Left kidney (tissue), 2 donors: ENCODE measurements around the gene RAB17. TPM values are rescaled to one million over a fixed set of nuclear protein-coding genes. Genes with fewer than 3 reads are reported as not detected.
"Not testable (repeated sequence)": the region's sequence is repeated elsewhere in the genome, so short reads cannot be mapped to it uniquely, and the experiment has no call there.

ENCODE experiments used
- DNase-seq: peaks from one replicate; pipeline ENCODE4 v3.0.0-alpha.2; 2013
- polyA plus RNA-seq: library from polyadenylated mRNA; unstranded; fragments of 120-200 nt; gene quantifications from one replicate; pipeline ENCODE4 v1.2.1, GENCODE V29; 2013; ENCODE audit not compliant: insufficient read length

RAB17 gene
- polyA plus RNA-seq, 1 donor, result 13.2 TPM

DNA sequence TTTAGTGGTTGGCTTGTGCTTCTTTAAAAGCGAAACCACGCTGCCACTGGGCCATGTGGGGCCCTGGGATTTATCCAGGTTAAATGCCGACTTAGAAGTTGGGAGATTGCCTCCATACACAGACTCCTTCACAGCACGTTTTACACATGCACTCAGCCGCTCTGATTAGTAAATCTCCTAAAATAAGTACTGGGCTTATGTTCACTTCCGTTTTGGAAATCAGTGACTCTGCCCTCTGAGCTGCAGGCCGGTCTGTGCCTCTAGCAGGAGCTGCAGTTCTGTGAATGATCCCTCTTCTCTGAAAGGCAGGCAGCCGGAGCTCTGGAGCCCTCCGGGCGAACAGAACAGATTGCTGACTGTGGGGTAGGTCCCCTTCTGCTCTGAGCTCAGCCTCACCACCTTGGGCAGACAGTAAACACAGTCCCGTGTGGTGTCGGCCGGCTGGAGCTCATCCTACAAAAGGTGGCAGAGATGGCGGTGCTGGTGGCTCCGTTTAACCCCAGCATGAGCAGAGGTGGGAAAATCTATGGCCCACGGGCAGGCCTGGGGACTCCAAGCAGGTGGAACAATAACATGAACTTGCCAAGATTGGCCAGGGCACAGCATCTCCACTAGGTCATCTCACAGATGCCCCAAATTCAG, 9.8 kb upstream of the RAB17 start:
- peak; percentile 35 for DNase-seq

DNA sequence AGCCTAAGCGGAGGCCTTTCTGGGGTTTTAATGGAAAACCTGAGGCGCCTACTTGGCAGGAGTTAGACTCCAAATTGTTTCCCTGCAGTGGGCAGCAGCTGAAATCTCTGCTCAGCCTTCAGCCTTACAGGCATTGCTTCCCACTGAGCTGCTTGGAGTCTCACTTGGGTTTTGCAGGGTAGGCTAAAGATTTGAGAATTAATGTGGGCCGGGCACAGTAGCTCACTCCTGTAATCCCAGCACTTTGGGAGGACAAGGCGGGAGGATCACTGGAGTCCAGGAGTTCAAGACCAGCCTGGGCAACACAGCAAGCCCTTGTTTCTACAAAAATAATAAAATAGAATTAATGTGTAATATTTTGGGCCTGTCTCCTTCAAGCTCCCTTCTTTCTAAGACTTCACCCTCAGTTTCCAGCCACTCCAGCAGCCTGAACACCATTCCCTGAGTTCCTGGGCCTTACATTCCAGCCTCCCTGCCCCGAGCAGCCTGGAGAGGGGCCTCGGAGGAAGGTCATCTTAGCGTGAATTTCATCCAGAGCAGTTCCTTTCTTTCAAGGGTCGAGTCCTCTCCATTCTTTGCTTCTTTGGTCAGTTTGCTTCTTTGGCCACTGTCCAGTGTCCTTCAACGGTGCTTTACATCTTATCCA, 9.1 kb upstream of the RAB17 start:
- DNase-seq, result no peak

DNA sequence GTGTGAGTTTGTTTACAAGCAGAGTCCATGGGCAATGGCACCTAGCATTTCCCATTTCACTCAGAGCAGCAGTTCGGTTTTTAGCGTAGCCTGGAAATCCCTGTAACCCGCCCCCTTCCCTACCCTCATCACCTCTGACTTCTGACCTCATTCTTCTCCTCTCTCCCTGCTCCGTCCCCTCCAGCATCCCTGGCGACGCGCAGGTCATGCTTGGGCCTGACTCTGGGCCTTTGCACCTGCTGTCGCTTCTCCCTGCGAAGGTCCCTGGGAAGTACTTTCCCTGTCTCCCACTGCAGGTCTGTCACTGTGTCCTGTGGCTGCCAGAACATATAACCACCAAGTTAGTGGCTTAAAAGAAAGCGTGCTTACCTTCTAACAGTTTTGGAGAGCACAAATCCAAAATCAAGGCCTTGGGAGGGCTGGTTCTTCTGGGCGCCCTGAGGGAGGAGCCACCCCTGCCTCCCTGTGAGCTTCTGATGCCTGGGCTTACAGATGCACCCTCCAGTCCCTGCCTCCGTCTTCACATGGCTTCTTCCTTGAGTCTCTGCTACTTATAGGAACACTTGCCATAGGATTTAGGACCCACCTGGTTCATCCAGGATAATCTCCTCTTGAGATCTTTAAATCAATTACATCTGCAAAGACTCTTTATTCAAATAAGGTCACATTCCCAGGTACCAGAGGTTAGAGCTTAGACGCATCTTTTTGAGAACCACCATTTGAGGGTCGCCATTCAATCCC, 8.1 kb upstream of the RAB17 start:
- no peak for DNase-seq

DNA sequence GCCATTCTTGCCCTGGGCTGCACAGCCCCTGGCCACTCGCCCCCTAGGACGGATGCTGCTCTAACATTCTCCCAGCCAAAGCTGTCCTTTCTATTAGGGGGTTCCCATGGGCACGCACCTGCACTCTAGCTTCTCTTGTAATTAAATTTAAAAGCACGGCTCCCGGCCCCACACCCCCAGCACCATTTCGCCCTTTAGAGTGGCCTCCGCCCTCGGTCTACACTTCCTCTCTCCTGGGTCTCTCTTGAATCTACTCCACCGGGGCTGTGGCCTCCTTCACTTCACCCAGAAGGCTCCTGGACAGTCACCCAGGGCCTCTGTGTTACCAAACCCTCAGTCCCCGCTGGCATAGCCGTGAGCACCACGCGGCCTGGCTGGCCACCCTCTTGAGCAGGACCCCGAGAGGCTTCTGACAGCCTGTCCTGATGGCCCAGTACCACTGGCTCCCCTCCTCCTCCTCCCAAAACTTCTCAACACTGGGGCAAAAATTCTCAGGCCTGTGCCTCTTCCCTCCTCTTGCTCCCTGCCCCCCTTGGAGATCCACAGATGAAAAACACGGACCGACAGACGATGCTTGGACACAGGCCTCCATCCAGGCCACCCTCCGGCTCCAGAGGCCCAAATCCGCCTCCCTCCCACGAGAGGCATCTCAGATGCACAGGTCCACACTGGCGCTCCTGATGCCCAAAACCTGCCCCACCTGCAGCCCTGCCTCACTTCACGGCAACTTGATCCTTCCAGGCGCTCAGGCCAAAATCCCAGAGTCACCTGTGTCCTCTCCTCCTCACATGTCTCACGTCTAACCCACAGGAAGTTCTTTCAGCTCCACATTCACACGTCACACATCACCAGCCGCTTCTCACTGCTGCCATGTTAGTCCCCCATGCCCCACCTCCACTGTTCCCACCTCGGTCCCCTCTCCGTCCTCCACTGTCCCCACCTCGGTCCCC, 6.9 kb upstream of the RAB17 start:
- DNase-seq, result no peak

DNA sequence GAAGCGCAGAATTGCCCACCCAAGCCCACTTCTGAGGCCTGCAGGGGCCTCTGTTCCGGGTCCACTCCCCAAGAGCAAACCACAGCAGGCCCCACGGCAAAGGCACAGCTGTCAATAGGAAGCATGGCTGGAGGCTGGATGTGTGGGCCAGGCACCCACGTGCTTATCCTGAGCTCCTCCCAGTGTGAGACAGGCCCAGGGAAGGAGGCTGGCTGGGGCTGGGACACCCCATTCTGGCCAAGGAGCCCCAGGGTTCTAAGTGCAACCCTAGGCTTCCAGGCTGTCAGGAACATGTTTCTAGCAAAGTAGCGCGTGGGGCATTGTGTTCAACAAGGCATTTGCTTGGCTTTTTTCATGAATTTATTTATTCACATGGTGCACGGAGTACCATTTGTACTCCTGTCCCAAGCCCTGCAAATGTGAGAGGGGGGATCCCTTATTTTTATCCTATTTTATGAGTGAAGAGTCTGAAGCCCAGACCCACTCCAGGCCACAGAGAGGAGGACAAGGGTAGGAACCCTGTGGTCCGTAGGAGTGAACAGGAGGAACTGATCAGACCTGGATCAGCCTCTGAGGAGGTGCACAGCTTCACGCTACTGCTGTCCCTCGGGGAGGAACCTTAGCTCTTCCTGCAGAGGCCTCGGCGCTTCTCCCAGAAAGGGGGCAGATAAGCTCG, 6.1 kb upstream of the RAB17 start:
- DNase-seq, result no peak

DNA sequence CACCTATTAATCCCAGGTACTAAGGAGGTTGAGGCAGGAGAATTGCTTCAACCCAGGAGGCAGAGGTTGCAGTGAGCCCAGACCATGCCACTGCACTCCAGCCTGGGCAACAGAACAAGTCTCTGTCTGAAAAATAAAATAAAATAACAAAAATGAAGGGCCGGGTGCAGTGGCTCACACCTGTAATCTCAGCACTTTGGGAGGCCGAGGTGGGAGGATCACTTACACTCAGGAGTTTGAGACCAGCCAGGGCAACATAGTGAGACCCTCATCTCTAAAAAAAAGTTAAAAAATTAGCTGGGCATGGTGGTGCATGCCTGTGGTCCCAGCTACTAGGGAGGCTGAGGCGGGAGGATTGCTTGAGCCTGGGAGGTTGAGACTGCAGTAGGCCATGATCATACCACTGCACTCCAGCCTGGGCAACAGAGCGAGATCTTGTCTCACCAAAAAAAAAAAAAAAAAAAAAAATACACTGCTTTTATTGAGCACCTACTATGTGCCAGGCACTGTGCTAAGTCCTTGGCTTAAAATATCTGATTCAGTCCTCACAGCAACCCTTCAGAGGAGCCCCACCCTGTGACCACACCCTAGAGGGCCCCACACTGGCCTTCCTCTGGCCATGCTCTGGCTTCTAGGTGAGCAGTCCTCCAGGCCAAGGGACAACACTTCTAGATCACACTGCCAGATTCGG, 5.4 kb upstream of the RAB17 start:
- not testable (repeated sequence) for DNase-seq

DNA sequence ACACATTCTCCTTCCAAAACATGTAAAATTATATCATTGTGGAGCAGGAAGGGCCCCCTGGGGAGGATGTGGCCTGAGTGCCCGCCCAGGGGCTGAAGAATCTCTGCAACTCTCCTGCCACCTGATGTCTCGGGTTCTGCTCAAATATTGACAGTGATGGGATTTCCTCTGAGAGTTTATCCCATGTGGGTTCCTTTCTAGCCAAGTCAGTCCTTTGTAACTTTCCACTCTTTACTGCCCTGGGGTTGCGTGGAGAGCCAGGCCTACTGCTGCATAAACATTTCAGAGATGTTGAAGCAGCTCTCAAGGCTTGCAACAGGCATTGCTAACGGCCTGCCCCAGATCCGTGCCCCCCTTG, 4.0 kb upstream of the RAB17 start:
- DNase-seq, result no peak

DNA sequence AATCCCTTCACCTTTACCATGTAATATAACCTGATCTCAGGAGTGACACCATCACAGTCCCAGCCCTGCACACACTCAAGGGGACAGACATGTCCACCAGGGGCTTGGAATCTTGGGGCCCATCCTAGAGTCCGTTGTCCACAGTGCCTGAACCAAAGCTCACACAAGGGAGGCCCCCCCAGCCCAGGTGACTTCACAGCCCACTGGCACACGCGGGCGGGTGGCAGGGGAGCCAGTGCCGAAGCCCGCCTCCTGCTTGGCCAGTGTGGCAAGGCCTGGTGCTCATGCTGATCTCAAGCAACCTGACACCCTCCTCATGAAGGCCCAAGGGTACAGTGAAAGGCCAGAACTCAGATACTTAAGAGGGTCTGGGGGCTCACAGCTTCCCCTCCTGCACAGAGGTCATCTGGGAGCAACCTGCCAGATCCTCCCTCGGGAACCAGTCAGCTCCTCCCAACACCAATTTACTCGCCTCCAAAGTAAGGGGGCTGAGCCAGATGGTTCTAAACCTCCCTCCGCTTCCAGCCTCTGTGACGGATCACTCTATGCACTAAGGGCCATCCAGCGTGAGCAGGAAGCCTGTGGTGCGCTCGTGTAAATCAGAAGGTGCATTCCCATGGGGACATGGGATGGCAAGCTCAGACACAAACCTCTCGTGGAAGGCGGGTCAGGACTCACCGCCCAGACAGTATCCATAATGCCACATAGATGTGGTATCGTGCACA, 3.2 kb upstream of the RAB17 start:
- no peak for DNase-seq

DNA sequence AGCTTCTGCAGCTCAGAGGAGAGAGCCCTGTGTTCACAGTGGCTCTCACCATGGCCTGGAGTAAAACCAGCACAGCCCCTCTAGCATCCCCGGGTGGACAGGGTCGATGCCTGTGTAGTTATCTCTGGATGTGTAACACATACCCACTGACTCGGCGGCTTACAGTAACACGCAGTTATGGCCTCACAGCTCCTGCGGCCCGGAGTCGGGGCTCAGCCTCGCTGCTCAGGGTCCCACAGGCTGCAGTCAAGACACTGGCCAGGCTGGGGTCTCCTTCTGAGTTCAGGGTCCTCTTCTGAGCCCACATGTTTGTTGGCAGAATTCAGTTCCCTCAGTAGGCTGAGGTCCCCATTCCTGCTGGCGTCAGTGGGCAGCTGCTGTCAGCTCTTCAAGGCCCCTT, 2.5 kb upstream of the RAB17 start:
- DNase-seq, result no peak

DNA sequence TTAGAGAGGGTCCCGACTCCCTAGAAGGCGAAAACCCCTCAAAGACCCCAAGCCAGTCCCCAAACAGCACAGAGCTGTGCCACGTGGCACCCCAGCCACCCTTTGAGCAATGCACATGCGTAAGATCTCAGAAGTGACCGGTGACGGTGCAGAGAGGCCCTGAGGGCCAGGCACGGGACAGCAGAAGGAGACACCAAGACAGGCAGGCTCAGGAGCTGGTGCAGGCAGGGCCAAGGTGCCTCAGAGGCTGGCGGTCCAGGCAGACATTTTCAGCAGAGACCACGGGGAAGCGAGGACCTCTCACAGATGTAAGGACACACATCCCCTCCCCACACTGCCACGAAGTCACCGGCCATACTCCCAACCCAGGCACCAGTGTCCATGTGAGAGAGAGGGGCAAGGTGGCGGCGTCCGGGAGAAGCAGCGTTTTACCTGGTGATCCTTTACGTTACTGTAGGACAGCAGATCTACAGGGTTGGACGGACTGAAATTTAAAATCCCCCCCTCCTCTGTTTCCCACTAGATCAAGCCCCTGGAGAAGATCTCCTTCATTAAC, 2.0 kb upstream of the RAB17 start:
- DNase-seq, result no peak

DNA sequence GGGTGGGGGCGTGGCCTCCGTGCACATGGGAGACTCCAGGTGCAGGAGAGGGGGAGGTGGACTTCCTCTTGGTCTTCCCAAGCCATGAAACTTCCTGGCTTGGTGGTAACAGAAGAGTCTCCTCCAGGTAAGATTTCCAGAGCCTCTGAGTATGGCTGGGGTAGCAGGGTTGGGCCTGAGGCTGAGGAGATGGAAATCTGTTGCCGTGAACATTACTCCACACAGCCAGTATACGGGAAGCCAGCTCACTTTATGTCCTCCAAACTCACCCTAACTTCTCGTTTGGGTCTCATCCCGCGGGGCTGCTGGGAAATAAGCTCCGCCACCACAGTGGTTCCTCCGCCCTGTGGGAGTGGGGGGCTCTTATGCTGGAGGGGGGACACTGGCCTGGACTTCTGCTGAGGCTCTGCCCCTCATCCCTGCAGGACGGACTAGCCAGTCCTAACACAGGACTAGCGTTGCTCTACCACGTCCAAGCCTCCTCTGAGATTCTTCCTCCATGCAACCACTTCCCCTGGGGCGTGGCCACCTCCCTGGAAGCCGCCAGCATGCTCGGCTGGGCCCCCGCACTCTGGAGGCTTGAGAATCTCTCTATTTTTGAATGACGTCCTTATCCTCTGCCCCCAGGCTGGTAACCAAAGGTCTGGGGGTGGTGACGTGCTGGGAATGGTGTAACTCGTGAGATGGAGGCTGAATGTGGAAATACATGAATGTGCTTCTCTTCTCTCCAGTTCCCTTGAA, 777 bp upstream of the RAB17 start:
- no peak for DNase-seq

DNA sequence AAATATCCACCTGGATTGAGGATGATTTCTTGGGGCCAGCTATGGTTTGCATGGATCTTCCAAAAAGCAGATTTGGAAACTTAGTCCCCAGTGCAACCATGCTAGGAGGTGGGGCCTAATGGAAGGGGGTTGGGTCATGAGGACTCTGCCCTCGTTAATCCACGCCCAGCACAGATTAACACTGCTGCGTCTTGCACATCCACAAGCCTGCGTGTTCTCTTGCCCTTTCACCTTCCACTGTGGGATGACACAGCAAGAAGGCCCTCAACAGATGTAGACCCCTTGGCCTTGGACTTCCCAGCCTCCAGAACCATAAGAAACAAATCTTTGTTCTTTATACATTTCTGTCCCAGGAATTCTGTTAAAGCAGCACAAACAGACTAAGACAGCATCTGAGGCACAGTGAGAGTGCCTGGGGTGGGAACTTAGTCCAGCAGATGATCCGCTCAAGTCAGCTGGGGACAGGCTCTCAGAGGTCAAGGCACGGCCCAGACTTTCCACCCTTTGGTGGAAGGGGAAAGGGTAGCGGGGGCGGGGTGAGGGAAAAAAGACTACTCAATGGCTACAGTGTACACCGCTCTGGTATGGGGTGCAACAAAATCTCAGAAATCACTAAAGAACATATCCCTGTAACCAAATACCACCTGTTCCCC, 2.4 kb downstream of the RAB17 start:
- no peak for DNase-seq

DNA sequence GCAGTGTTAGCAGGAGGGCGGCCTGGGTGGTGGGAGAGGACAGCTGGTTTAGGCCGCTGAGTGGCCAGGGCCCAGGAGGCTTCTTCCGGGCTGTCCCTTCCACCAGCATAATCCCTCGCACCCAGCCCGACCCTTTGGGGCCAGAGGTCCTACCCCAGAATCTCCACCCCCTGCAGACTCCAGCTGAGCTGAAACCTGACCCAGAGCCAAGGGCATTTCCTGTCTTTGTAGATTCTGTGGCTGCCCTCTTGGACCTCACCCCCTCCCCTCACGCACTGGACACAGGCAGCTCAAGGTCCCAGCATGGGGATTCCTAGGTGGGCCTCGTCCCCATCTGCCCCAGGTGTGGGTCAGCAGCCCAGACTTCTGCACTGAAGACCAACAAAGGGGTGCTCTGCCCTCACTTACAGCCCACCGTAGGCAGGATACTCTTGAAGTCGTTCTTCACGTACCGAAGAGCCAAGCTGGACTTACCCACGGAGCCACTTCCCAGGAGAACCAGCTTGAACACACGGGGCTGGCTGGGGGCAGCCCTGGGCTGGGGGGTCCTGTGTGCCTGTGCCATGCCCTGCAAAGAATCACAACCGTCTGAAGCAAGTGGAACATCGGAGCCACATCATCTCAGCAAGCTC, 4.8 kb downstream of the RAB17 start:
- DNase-seq, result no peak

DNA sequence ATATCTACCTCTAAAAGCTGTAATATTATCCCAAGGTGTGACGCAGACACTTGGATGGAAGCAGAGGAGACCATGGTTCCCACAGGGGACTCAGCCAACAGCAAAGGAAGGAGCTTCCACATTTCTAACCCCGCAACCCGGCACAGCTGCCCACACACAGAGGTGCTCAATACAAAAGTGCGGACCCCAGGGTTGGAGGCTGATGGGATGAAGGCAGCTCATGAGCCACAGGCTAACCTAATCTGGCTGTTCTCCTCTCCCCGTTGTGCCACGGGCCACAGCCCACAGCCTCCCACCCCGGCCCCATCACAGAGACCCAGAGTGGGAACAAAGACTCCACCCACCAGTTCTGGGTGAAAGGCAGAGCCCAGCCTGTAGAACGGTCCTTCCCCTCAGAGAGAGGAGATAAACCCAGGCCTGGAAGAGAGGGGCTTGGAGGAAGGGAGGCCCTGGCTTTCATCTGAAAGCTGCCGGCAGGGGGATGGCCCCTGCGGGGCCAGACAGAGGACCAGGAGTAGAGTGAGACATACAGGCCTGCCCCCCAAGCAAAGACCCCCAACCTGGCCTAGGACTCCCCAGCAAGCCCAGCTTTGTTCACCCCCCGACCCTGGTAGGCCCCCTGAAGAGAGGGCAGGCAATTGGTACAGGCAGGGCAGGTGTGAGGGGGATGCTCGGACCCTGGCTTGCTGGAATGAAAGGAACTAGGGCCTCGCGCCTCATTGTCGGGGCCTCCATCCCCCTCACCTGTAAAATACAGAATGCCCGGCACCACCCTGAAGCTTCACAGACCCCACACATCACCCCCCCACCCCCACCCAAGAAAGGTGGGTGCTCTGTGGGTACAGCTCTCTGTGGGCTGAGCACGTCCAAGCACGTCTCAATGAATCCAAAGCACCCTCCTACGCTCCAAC, 6.9 kb downstream of the RAB17 start:
- no peak for DNase-seq

DNA sequence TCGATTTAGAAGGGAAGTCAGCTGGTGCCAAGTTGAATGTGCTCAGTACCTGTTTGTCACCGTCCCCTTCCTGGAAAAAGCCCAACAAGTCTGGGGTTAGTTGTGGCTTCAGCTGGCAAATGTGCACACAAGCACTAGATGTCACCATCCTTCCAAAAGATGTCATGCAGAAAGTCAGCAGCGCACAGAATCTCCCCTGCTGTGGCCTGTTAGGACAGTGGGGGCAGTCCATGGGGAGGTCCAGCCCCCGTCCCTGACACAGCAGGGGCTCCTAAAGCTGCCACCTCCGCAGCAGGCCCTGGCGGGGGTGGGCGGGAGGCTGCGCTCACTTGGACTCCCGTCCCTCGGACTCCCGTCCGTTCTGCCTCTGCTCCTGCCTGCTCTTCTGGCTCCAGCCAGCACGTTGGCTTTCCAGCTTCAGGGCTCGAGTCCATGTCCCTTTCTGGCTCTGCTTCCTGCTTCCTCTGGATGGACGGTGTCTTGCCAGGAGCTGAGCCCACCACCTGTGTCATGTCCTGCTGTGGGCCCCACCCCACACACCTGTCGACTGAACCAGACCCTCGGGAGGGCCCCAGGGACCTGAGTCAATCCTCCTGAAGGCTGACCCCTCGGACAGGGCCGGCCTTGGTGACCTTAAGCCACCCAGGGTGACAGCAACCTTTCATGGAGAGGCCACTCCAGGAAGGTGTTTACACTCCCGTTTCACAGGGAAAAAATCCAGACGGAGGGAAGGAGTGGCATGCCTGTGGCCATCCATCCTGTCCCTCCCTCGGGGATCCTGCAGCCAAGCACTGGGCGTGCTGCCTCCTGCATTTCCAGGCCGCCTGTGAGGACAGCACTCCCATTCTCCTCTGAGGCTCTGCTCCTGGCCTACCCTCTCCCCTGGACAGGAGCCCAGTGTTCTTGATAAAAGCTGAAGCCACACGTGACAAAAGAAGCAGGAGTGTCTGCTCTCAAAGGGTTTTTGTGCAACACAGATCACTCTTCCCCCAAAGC, 8.5 kb downstream of the RAB17 start:
- DNase-seq, result no peak

DNA sequence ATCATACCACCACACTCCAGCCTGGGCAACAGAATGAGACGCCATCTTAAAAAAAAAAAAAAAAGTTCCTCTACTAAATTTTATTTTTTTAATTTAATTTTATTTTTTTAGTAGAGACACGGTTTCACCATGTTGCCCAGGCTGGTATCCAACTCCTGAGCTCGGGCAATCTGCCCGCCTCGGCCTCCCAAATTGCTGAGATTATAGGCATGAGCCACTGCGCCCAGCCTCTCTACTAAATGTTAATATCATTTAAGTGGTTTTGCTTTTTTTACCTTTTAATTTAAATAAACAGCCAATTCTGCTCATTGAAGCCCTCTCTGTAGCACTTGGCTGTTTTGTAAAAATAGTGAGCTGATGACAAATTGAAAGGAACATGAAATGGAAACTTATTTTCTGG, 9.2 kb downstream of the RAB17 start:
- no peak for DNase-seq
